GM12874 (cell line): Measurements from ENCODE around the gene GJC3.

ENCODE experiments used
- TF ChIP-seq, protein P1 (sequence below): IDR thresholded peaks from 2 replicates; pipeline ENCODE4 v1.5.1; 2011; ENCODE audit warnings: low read depth, mild to moderate bottlenecking, control low read depth, low read length, moderate library complexity; ENCODE audit not compliant: insufficient read depth

The GJC3 gene

DNA sequence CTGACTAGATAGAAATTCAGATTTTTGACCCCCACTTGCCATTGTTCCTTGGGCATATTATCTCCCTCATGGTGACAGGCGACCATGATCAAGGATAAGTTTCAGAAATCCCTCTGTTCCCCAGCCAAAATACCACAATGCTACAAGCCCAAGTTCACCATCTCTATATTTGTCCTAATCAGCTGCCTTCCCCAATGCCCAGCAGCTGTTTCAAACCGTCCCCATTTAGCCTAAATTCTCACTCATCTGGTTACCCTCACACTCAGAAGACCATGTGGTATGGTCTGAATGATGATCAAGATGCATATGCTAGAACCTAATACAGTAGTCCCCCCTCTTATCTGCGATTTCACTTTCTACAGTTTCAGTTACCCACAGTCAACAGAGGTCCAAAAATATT is 956 bp upstream of the GJC3 start:
- TF ChIP-seq, protein P1, sequence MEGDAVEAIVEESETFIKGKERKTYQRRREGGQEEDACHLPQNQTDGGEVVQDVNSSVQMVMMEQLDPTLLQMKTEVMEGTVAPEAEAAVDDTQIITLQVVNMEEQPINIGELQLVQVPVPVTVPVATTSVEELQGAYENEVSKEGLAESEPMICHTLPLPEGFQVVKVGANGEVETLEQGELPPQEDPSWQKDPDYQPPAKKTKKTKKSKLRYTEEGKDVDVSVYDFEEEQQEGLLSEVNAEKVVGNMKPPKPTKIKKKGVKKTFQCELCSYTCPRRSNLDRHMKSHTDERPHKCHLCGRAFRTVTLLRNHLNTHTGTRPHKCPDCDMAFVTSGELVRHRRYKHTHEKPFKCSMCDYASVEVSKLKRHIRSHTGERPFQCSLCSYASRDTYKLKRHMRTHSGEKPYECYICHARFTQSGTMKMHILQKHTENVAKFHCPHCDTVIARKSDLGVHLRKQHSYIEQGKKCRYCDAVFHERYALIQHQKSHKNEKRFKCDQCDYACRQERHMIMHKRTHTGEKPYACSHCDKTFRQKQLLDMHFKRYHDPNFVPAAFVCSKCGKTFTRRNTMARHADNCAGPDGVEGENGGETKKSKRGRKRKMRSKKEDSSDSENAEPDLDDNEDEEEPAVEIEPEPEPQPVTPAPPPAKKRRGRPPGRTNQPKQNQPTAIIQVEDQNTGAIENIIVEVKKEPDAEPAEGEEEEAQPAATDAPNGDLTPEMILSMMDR: no peak

- TF ChIP-seq, protein P1: no peak
Observed at GRCh38 chr7:99929730-99930053, 272 bp upstream of the GJC3 start.

DNA sequence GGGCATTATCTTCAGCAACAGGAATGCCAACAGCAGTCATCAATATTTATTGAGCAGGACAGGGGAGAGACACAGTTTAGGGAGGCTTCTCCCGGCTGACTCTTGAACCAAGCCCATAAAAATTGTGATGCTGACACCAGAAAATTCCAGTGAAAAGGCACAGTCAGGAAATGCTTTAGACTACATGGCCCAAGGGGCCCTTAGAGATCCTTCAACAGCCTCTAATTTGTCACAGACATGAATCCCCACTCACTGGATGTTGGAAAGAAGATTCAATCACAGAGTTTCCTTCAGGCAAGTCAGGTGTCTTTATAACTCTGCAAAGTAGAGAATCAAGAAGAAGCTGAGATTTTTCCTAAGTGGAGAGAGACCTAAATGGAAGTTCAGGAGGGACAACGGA is 1.2 kb downstream of the GJC3 start:
- TF ChIP-seq, protein P1: no peak

- TF ChIP-seq, protein P1: no peak
Observed at GRCh38 chr7:99927536-99927935, 1.9 kb downstream of the GJC3 start.

DNA sequence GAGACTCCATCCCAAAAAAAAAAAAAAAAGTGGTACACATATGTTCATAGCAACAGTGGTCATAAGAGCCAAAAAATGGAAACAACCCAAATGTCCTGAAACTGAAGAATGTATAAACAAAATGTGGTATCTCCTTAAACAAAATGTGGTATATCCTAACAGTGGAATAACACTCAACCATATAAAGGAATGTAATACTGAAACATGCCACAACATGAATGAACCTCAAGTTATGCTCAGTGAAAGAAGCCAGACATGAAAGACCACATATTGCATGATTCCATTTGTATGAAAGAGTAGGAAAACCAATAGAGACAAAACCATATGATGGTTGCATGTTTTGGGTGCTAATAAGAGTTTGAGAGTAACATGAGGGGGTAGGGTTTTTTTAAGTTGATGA is 3.1 kb downstream of the GJC3 start:
- TF ChIP-seq, protein P1: no peak

DNA sequence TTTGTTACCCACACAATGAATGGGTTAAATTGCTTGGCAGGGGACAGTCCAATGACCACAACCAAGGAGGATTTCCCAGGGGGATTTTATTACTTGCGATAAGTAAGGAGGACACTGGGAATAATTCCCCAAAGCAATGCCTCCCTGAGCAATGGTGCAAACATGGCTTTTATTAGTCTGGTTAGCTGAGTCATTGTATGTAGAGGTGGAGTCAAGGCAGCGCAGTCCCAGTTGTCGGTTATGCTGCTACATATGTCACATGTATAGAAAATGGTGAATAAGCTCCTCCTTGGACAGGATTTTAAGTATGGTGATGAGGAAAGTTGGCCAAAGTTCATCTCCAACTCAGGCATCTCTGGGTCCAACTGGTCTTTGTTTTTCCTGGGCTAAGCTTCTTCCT is 6.2 kb downstream of the GJC3 start:
- TF ChIP-seq, protein P1: no peak

DNA sequence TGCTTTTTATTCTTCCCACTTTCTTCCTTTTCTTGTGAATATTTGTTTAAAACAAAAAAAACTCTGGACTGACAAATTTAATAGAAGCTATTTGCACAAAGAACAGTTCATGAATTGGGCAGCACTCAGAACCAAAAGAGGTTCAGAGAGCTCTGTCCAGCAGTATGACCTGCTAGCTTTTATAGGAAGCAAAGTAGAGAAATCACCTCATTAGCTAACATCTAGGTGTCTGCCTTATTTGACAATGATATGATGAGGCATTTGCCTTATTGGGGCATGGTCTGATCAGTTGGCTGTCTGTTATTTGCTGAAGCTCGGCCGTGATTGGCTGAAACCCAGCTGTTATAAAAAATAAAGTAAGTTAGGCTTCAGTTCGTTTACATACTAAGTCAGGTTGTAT is 9.3 kb downstream of the GJC3 start:
- TF ChIP-seq, protein P1: no peak

- TF ChIP-seq, protein P1: no peak
Observed at GRCh38 chr7:99919814-99920112, 9.7 kb downstream of the GJC3 start.
